ENCODE measurements around the gene KCNMB2.
"Not testable (repeated sequence)": the region's sequence is repeated elsewhere in the genome, so short reads cannot be mapped to it uniquely, and the experiment has no call there.

KCNMB2 gene

GRCh38 chr3:178536211-178537079 is at the start of gene KCNMB2:
KCNMB2 (plus strand) TSS chr3:178536436.
- no peak for DNase-seq (ENCODE audit: low read depth)

GRCh38 chr3:178486903-178487302 is 49.3 kb upstream of the KCNMB2 start:
- DNase-seq (ENCODE audit: low read depth), result no peak

- DNase-seq (ENCODE audit: low read depth), result no peak
Measured at GRCh38 chr3:178487752-178488151, 48.5 kb upstream of the KCNMB2 start.

GRCh38 chr3:178491751-178492150 is 44.5 kb upstream of the KCNMB2 start:
- no peak for DNase-seq (ENCODE audit: low read depth)

- no peak for DNase-seq (ENCODE audit: low read depth)
Measured at GRCh38 chr3:178492491-178492890, 43.7 kb upstream of the KCNMB2 start.

- no peak for DNase-seq (ENCODE audit: low read depth)
Measured at GRCh38 chr3:178494386-178494785, 41.9 kb upstream of the KCNMB2 start.

- no peak for DNase-seq (ENCODE audit: low read depth)
Measured at GRCh38 chr3:178496911-178497310, 39.3 kb upstream of the KCNMB2 start.

- DNase-seq (ENCODE audit: low read depth), result no peak
Measured at GRCh38 chr3:178498871-178499270, 37.4 kb upstream of the KCNMB2 start.

GRCh38 chr3:178500631-178501030 is 35.6 kb upstream of the KCNMB2 start:
- DNase-seq (ENCODE audit: low read depth), result no peak

GRCh38 chr3:178504128-178504527 is 32.1 kb upstream of the KCNMB2 start:
- DNase-seq (ENCODE audit: low read depth), result no peak

- no peak for DNase-seq (ENCODE audit: low read depth)
Measured at GRCh38 chr3:178505832-178506231, 30.4 kb upstream of the KCNMB2 start.

GRCh38 chr3:178507507-178508442 is 28.5 kb upstream of the KCNMB2 start:
- DNase-seq (ENCODE audit: low read depth), result no peak

GRCh38 chr3:178508443-178508825 is 27.8 kb upstream of the KCNMB2 start:
- DNase-seq (ENCODE audit: low read depth), result no peak

GRCh38 chr3:178510496-178510895 is 25.7 kb upstream of the KCNMB2 start:
- no peak for DNase-seq (ENCODE audit: low read depth)

GRCh38 chr3:178512647-178513046 is 23.6 kb upstream of the KCNMB2 start:
- DNase-seq (ENCODE audit: low read depth), result no peak

GRCh38 chr3:178513546-178514380 is 22.5 kb upstream of the KCNMB2 start:
- no peak for DNase-seq (ENCODE audit: low read depth)

- no peak for DNase-seq (ENCODE audit: low read depth)
Measured at GRCh38 chr3:178514401-178514800, 21.8 kb upstream of the KCNMB2 start.

GRCh38 chr3:178515076-178515744 is 21.0 kb upstream of the KCNMB2 start:
- DNase-seq (ENCODE audit: low read depth), result not testable (repeated sequence)

GRCh38 chr3:178517665-178518334 is 18.4 kb upstream of the KCNMB2 start:
- no peak for DNase-seq (ENCODE audit: low read depth)

- no peak for DNase-seq (ENCODE audit: low read depth)
Measured at GRCh38 chr3:178518660-178519396, 17.4 kb upstream of the KCNMB2 start.
